K562 (cell line): ENCODE data around the gene STYXL1. TPM values are rescaled to one million over a fixed set of nuclear protein-coding genes. Genes with fewer than 3 reads are reported as not detected.

Experiments
- ATAC-seq: fragments of 200-7000 bp; cut with Tn5 transposase; 3 replicates; pipeline ENCODE4 v1.9.1; 2020; ENCODE audit warnings: moderate library complexity
- BruUV-seq: library from RNA; stranded (reverse); fragments of 400-500 nt; replicated peaks from 2 replicates; lab custom pipeline; 2021; lab: Mats Ljungman, UMichigan
- CTCF ChIA-PET: fragments of 300-600 bp; formaldehyde crosslinking; extraction: SDS; loops from one replicate; lab custom pipeline; 2021; ENCODE audit warnings: low intra/inter-chr PET ratio; lab: Yijun Ruan, JAX
- POLR2A ChIA-PET: fragments of 300-600, 350-650 bp; sonication (Branson Sonifier 250); formaldehyde crosslinking; extraction: SDS; loops from one replicate; lab custom pipeline; 2021; ENCODE audit warnings: antibody characterized with exemption, inconsistent platforms; lab: Yijun Ruan, JAX
- DNase-seq, 4 experiments: peaks; one replicate each; pipeline versions ENCODE4 v3.0.0 to v3.0.0-alpha.2; 2011 to 2018; ENCODE audit warnings: low spot score in 3 of 4, mixed read lengths in 3 of 4; ENCODE audit errors: extremely low read depth in 1 of 4
- FAIRE-seq: peaks from 2 replicates; lab custom pipeline; 2011; peaks lifted over from hg19 to GRCh38; lab: Jason Lieb, UNC
- H2AFZ ChIP-seq: 2 replicates; pipeline ENCODE4 v1.6.0; 2011; ENCODE audit warnings: low read depth, low read length, control low read depth, inconsistent platforms
- H3K27ac ChIP-seq: fragments of 200-600 bp; 3 replicates; pipeline ENCODE4 v1.8.0; 2011; ENCODE audit warnings: low read depth, mild to moderate bottlenecking, control low read depth, inconsistent platforms, low read length, moderate library complexity, mixed read lengths; ENCODE audit errors: extremely low read depth
- H3K27me3 ChIP-seq, 2 experiments: fragments of 300-600 bp in 1 of 2; 2 replicates in 1 of 2; 3 replicates in 1 of 2; pipeline versions ENCODE4 v1.6.0 to v1.8.0; 2011; ENCODE audit warnings: inconsistent platforms in 2 of 2, low read length in 2 of 2, mild to moderate bottlenecking in 1 of 2, mixed read lengths in 1 of 2, moderate library complexity in 1 of 2; ENCODE audit not compliant: control insufficient read depth in 2 of 2, insufficient read depth in 2 of 2
- H3K36me3 ChIP-seq: fragments of 300-600 bp; 3 replicates; pipeline ENCODE4 v1.8.0; 2011; ENCODE audit warnings: mild to moderate bottlenecking, low read length, inconsistent platforms; ENCODE audit not compliant: control insufficient read depth, insufficient read depth
- H3K4me1 ChIP-seq, 2 experiments: fragments of 200-600 bp in 1 of 2; replicated peaks in 1 of 2; 2 replicates in 1 of 2; 3 replicates in 1 of 2; pipeline versions ENCODE4 v1.5.1 to v1.8.0; 2011; ENCODE audit warnings: inconsistent platforms in 2 of 2, low read length in 2 of 2, mild to moderate bottlenecking in 1 of 2, mixed read lengths in 1 of 2, moderate library complexity in 1 of 2; ENCODE audit not compliant: control insufficient read depth in 2 of 2, insufficient read depth in 2 of 2
- H3K4me2 ChIP-seq: 2 replicates; pipeline ENCODE4 v1.6.1; 2011; ENCODE audit warnings: low read length, control low read depth, inconsistent platforms, mixed read lengths; ENCODE audit not compliant: insufficient read depth
- H3K4me3 ChIP-seq: fragments of 200-600 bp; sonication (generic), shearing (Covaris generic); 2 replicates; pipeline ENCODE4 v1.5.1; 2016; ENCODE audit warnings: control low read depth, inconsistent platforms
- H3K79me2 ChIP-seq: fragments of 200-600 bp; 3 replicates; pipeline ENCODE4 v1.8.0; 2011; ENCODE audit warnings: low read length, inconsistent platforms; ENCODE audit not compliant: control insufficient read depth, insufficient read depth
- H3K9ac ChIP-seq, 2 experiments: 2 replicates each; pipeline versions ENCODE4 v1.6.0 to v1.6.1; 2011; ENCODE audit warnings: low read depth in 2 of 2, low read length in 2 of 2, control low read depth in 1 of 2, inconsistent platforms in 1 of 2, mild to moderate bottlenecking in 1 of 2, mixed read lengths in 1 of 2; ENCODE audit not compliant: insufficient read depth in 1 of 2
- H3K9me1 ChIP-seq: one replicate; pipeline ENCODE4 v1.6.0; 2011; ENCODE audit warnings: inconsistent platforms, mild to moderate bottlenecking, low read length, moderate library complexity; ENCODE audit not compliant: control insufficient read depth, insufficient read depth
- H3K9me3 ChIP-seq: replicated peaks from 2 replicates; pipeline ENCODE4 v1.5.1; 2011; ENCODE audit warnings: low read depth, low read length, inconsistent platforms; ENCODE audit not compliant: control insufficient read depth, insufficient read depth
- H4K20me1 ChIP-seq: replicated peaks from 2 replicates; pipeline ENCODE4 v1.6.1; 2011; ENCODE audit warnings: low read length, inconsistent platforms, mixed read lengths; ENCODE audit not compliant: control insufficient read depth, insufficient read depth
- ETS1 ChIP-seq: conservative IDR thresholded peaks from 2 replicates; pipeline ENCODE4 v1.6.1; 2011; ENCODE audit warnings: low read depth, mild to moderate bottlenecking, low read length; ENCODE audit not compliant: control insufficient read depth
- POLR2A ChIP-seq: fragments of 450-650 bp; conservative IDR thresholded peaks from 2 replicates; pipeline ENCODE4 v1.6.1; 2016
- POLR2G ChIP-seq: fragments of 200-400 bp; formaldehyde crosslinking; IDR thresholded peaks from 2 replicates; pipeline ENCODE4 v1.6.1; 2017; ENCODE audit warnings: low read depth, mild to moderate bottlenecking, antibody characterized with exemption, low read length, moderate library complexity
- RBFOX2 ChIP-seq: fragments of 200-400 bp; formaldehyde crosslinking; IDR thresholded peaks from 2 replicates; pipeline ENCODE4 v1.6.1; 2017; ENCODE audit warnings: low read depth, mild to moderate bottlenecking, low read length, moderate library complexity
- ZNF740 ChIP-seq, 3 experiments: fragments of 200-800 bp in 1 of 3; sonication (Bioruptor generic) in 1 of 3; sonication (generic) in 1 of 3; formaldehyde crosslinking in 1 of 3; IDR thresholded peaks; 2 replicates each; pipeline versions ENCODE4 v1.6.1 to v1.8.0; 2016 to 2022; ENCODE audit warnings: mild to moderate bottlenecking in 2 of 3, missing compliant biosample characterization in 2 of 3, missing genetic modification characterization in 2 of 3, missing genetic modification reagents in 1 of 3
- WGBS: fragments of 100-300 bp; shearing (Covaris generic); methylation state at CpG from one replicate; pipeline ENCODE4 v1.1.6; 2016; ENCODE audit warnings: low coverage, mixed read lengths; ENCODE audit not compliant: insufficient coverage; ENCODE audit errors: missing lambda C conversion rate; 5-methylcytosine and 5-hydroxymethylcytosine counted together
- in situ Hi-C: fragments of 300-500 bp; cut with MboI; formaldehyde crosslinking; loops from 4 replicates; pipeline ENCODE4 v1.15.0; 2018; ENCODE audit warnings: inconsistent platforms, mixed read lengths
- intact Hi-C: fragments of 100-400 bp; cut with micrococcal nuclease; formaldehyde crosslinking; loops from 2 replicates; pipeline ENCODE4 v1.14.2; 2022
- polyA plus RNA-seq, 8 experiments: library from polyadenylated mRNA; depleted of rRNA in 4 of 8; stranded (reverse) in 5 of 8; unstranded in 3 of 8; fragments of >200 nt; fragmentation: Nextera tagmentation in 2 of 8; fragmentation: Illumina TruSeq in 1 of 8; extraction: Ambion mirVana in 2 of 8; extraction: Trizol in 1 of 8; gene quantifications; 2 replicates each; pipeline versions ENCODE4 v1.2.1 to v1.2.3, GENCODE V29; 2011 to 2014; ENCODE audit warnings: inconsistent platforms in 1 of 8, missing spikeins in 1 of 8
- total RNA-seq, 7 experiments: library from RNA; depleted of rRNA in 6 of 7; stranded (reverse); fragments of >200 nt in 6 of 7; fragmentation: Illumina TruSeq in 2 of 7; extraction: Trizol in 2 of 7; gene quantifications; 2 replicates each; pipeline versions ENCODE4 v1.2.1 to v1.2.3, GENCODE V29; 2011 to 2021; ENCODE audit warnings: low replicate concordance in 1 of 7

Gene STYXL1
- total and polyA plus RNA-seq, 9 of the 15 experiments (the other 6 are each of a cell fraction or from before 2014, with no cell fraction given): 36.5 to 97.2 (median 49.9) TPM

GRCh38 chr7:75987805-75988567 is 59.8 kb downstream of the STYXL1 start:
- Histone ChIP-seq H3K9me3 (no peaks in the 10 kb centered on the region), H3K4me3 (no peak overlapping the region), H3K79me2 (no peaks in the 10 kb centered on the region; the same call in 2 of the 3 replicates), H3K27me3 (no peaks in the 10 kb centered on the region), H4K20me1 (peaks cover 8% of the 10 kb centered on the region; the same call in 1 of the 2 replicates), H2AFZ (no peak overlapping the region), H3K9ac (no peak overlapping the region), H3K36me3 (peaks cover 53% of the 10 kb centered on the region; the same call in 2 of the 3 replicates), H3K4me1 (peaks cover 21 to 84% of the 10 kb centered on the region in 2 experiments), H3K27ac (no peak overlapping the region), H3K4me2 (no peak overlapping the region), H3K9me1 (peaks cover 4% of the 10 kb centered on the region)
- TF ChIP-seq ZNF740 (CRISPR knock-in tag; IDR thresholded peaks at IDR 0.05) (0 out of 2 replicates have a peak, but pooled peaks have one; percentile 24), ZNF740 (tag; IDR thresholded peaks at IDR 0.05) (no peak), ETS1 (no peak), RBFOX2 (peak; percentile 7; the same call in 1 of the 2 replicates), POLR2G (peak; percentile 68), POLR2A (0 out of 2 replicates have a peak, but pooled peaks have one; percentile 16)
- CTCF ChIA-PET: no interaction called here
- FAIRE-seq: no peak
- intact Hi-C loops (no loop called here), in situ Hi-C loops (no loop called here)
- no peak for DNase-seq
- ATAC-seq: no peak
- no TSS peak for BruUV-seq
- POLR2A ChIA-PET: no interaction called here
- WGBS: 92% methylated on average over 24 of the region's 30 CpGs
